ENCODE results near the gene ATP6V1E1.

Gene ATP6V1E1

DNA sequence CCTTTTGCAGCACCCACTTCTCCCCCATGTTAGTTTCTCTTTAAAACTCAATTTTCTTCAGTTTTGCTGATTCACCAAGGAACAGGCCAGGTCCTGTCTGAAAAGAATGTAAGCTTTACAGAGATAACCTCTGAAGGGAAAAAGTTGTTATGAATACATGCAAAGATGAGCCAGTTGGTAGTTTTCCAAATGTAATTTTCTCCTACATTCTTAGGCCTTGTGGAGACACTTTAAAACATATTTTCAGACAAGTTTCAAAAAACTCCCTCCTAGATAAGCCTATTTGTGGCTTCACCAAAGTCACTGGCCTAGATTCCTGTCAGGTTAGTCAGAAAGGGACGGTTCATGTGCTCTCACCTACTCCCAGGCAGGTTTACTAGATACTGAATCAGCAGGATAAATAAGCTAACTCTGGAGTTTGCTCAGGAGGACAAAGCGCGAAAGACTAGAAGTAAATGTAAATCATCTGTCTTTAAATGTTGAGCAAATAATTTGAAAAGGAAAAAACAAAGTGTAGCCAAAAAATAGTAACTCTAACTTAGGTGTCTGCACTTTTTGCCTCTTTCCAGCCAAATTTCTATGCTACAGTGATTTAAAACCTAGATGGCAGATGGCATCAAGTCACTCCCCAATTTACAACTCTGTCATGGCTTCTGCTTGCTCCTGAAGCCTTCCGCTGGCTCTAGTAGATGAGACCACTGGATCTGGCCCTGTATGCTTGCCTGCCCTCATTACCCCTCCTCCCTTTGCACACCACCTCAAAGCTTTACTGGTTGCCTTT, 4.9 kb upstream of the ATP6V1E1 start:
- DNase-seq = no peak

DNA sequence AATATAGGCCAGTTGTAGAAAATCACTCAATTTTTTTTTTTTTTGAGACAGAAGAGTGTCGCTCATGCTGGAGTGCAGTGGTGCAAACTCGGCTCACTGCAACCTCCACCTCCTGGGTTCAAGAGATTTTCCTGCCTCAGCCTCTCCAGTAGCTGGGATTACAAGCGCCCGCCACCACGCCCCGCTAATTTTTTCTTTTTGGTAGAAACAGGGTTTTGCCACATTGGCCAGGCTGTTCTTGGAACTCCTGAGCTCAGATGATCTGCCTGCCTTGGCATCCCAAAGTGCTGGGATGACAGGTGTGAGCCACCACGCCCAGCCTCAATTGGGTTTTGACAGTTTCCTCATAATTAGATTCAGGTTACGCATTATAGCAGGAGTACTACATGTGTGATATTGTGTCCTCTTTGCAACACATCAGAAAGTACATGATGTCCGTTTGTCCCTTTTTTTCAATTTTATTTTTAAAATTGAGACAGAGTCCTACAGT, 2.6 kb upstream of the ATP6V1E1 start:
- no peak for DNase-seq

DNA sequence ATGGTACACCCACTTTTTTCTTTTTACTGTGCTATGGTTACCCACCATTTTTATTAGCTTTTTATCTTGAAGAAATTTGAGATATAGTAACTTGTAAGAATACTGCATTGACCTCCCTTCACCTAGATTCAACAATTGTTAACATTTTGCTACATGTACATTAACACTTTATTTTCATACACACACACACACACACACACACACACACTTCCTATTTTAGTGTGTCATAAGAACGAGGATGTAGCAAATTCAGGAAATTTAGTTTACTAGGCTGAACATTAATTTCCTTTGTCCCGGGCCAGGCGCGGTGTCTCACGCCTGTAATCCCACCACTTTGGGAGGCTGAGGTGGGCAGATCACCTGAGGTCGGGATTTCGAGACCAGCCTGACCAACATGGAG, 1.1 kb upstream of the ATP6V1E1 start:
- DNase-seq = no peak

DNA sequence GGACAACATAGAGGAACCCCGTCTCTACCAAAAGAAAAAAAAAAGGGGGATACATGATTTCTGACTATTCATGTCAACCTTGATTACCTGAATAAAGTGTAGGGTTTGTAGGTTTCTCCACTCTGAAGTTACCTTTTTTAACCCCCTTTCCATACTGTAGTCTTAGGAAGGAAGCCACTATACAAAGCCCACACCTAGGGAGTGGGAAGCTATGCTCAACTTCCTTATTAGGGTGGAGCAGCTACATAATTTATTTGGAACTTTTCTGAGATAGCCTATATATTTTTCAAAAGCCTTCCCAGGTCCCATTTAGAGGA, 582 bp upstream of the ATP6V1E1 start:
- no peak for DNase-seq

DNA sequence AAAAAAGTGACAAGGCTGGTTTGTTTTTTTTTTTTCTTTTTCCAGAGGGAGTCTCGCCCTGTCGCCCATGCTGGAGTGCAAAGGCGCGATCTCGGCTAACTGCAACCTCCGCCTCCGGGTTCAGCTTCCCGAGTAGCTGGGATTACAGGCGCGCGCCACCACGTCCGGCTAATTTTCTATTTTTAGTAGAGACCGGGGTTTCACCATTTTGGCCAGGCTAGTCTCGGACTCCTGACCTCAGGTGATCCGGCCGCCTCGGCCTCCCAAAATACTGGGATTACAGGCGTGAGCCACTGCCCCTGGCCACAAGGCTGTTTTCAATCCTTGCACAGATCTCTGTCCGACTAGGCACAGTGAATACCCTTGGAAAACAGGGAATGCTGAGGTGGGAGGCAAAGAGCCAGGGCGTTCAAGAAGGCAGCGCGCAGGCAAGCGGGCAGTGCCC, 566 bp downstream of the ATP6V1E1 start:
- no peak for DNase-seq

DNA sequence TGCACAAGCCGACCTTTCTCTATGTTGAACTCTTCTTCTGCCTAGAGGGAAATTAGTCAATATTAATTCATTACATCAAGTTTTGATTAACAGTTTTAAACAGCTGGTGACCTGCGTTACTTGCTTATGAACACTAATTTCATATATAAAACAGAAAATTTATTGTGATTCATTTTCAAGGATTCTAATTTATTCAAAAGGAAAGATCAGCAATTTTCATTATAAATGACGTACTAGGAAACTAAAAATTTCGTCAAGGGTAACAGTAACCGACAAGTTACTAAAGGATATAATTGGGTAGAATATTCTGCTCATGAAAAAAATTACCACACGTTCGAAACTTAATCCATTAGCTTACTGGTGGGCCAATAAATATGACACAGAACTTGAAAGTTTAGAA, 15.3 kb downstream of the ATP6V1E1 start:
- DNase-seq = no peak

DNA sequence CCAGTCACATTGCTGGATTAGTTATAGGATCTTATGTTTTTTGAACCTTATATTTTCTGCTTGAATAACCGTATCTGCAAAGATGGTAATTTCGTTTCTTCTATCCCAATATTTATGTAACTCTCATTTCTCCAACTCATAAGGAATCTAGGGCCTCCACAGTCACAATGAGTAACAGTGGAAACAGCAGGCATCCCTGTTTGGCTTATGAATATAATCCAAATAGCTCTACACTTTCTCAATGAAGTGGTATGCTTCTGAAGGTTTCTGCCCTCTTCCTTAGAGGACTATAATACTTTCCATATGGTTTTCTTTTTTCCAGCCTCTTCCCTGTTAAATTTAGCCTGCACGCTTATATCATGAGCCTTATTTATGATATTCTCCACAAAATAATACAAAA, 16.5 kb downstream of the ATP6V1E1 start:
- DNase-seq = no peak

DNA sequence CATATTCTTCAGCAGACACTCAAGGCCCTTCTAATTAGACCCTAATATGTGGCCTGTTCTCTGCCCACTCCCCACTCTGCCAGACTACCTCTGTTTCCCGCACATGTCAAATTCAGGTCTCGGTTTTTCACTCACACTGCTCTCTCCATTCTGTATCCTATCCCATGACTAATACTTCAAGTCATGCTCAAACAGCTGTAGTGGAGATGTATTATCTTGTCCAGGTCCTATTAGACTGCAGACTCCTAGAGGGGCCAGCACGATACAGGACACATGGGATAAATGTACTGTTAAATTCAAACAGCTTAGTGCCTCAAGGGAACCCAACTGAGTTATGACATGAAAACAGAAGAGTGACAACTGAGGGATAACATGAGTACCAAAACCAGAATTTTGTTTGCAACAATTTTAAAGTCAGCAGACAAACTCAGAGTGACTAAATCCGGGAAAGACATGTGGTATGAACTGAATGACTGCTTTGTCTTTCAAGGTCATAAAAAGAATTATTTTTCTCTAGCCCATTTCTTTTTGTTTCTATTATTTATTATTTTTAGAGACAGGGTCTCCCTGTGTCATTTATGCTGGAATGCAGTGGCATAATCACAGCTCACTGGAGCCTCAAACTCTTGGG, 20.5 kb downstream of the ATP6V1E1 start:
- no peak for DNase-seq

DNA sequence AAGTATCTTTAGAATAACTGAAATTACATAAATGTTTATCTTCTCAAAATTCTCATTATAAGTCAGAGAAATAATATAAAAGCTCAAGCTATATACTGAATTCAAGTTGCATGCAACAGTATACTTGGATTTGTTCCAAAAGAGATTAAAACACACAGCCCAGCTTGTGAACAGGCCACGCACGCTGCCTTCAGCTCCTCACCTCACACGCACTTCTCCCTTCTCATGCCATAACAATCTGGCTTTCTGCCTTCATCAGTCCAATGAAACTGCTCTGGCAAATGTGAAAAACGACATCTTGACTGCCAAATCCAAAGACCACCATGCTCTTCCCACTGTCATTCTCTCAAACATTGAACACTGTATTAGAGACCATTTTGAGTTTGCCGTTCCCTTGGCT, 22.1 kb downstream of the ATP6V1E1 start:
- no peak for DNase-seq

DNA sequence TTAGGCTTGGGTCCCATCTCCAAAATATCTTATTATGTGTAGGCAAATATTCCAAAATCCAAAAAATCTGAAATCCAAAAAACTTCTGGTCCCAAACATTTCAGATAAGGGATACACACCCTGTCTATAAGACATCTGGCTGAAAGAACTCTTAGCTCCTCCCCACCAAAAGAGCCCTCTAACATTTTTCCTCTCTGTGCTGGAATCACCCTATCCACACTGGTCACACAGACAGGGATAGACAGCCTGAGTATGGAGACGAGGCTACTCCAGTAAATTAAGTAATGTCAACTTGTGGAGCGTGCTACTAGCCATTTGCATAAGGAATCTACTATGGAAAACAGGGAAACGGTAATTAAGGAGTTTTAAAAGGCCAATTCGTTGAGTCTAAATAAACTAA, 24.9 kb downstream of the ATP6V1E1 start:
- no peak for DNase-seq

DNA sequence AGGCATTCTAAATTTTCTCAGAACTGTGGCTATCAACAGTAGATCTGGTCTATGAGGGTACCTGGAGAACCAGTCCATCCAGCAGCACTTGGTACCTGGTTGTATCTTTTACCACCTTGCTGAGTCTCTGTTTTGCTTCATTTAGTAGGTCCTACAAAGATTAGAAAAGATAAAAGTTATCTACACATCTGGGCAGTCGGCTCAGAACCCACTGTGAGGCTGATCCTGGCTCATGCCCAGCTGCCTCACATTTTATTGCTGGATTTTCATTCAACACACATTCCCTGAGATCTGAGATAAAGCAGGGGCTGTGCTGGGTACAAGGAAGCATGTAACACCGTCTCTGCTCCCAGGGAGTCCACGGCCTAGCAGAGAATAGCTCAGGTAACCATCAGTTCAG, 27.5 kb downstream of the ATP6V1E1 start:
- DNase-seq = no peak

DNA sequence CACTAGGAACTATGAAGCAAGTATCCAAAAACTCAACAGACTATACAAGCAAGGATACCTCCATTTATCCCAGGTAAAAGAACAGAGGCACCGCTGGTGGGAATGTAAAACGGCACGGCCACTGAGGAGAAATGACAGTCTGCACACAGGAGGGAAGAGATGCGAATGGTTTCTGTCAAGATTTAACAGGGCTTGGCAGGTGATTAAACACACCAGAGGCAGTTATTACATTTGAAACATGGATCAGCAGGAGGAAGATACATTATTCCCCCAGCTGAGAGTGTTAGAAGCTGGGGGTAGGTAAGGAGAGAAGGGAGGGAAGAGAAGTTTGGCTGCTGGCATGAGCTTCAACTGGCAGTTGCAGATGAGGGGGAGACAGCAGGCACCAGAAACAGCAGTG, 30.2 kb downstream of the ATP6V1E1 start:
- no peak for DNase-seq

DNA sequence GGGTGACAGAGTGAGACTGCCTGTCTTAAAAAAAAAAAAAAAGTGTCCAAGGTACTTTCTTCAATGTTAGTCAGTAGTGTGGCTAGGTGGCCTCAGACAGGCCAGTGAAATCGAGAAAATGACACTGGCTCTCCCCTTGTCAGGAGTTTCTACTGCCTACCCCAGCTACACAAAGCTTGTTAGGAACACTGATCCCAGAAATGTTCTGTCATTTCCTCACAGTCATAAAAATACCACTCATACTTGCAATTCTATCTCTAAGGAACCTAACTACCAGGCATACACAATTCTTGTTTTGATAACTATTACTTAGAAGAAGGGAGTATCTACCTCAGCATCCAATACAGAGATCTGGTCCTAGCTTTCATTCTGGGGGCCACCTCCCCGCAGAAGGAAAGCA, 31.3 kb downstream of the ATP6V1E1 start:
- no peak for DNase-seq

DNA sequence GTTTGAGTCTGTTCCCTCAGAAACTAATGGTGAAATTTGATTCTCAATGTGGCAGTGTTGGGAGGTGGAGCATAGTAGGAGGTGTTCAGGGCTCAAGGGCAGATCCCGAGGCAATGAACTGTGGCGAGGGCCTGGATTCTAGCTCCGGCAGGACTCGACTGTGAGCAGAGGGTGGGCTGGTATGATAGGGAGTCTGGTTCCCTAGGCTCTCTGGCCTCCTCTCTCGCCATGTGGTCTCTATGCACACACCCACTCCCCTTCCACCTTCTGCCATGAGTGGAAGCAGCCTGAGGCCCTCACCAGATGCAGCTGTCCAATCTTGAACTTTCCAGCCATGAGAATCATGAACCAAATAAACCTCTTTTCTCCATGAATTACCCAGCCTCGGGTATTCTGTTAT, 32.3 kb downstream of the ATP6V1E1 start:
- DNase-seq = no peak

DNA sequence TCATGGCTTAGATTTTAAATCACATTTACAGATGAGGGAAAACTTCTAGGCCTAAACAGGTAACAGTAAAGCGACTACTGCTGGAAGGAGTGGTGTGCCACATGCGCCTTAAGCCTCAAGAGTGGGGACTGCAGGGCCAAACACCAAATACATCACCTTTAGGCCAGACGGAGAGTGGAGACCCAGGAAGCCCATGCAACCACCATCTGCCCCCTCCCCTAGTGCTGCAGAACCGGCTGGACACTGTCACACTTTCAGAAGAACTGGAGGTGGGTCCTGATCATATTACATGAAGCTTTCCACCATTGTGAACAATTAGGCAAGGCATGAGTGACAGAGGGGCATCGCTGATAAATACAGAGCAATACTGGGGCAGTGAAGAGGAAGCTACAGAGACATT, 36.3 kb downstream of the ATP6V1E1 start:
- no peak for DNase-seq

DNA sequence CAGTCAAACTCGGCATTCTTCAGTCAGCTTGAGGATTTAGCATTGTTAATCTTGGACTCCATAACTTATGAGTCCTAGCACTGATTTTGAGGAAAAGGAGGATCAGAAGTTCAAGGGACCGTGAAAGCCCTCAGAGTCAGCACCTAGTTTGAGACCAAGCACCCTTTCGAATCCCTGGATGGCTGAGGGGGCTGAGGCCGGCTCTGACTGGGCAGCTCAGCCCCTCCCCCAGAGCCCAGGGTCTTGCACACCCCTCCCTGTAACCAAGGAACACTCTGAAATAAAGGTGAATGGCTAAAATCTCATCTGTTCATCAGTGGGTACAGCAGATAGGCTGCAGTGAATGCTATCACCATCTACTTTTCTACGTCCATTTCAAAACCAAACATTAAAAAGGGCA, 38.0 kb downstream of the ATP6V1E1 start:
- no peak for DNase-seq

DNA sequence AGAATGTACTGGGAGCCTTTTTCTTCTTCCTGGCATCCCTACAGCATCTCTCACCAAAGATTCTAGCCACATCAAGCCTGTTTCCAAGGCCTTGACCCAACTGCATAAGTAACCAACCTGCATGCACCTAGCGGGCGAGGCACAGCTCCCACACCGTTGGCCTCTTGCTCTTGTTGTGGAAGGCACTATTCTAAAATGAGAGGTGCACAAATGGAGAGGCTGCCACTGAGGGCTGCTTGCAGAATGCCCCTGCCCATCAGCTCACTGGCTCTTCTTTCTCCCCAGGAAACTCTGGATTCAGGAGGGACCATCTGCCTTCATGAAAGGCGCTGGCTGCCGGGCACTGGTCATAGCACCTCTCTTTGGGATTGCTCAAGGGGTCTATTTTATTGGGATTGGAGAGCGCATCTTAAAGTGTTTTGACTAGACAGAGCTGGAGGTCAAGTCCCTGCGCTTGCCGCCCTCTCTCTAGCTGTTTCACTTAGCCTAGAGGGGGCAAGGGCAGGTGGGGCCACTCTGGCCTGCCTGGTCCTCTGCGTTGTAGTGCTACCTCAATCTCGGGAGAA, 38.7 kb downstream of the ATP6V1E1 start:
- no peak for DNase-seq

DNA sequence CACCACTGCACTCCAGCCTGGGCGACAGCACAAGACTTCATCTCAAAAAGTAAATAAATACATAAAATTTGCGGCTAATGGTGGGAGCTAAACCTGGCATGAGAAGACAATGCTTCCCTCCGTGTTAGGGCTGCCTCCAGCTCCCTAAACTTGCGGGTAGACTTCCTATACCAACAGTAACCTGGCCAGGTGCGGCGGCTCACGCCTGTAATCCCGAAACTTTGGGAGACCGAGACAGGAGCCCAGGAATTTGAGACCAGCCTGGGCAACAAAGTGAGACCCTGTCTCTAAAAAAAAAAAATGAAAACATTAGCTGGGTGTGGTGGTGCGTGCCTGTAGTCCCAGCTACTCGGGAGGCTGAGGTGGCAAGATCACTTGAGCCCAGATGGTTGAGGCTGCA, 39.9 kb downstream of the ATP6V1E1 start:
- no peak for DNase-seq

DNA sequence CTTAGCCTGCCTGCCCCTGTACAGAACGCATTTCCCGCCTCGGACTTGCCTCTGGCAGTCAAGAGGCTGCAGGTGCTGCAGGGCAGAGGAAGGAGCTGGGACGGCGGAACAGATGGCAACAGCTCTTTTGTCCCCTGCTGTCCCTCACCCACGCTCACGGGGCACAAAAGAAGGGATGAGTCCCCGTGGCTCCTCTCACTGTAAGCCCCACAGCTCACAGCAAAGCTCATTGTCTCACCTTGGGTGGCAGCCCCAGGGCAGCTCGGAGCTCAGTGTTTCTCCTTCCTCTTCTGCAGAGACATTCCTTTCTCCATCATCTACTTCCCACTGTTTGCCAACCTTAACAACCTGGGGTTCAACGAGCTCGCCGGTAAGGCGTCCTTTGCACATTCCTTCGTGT, 40.9 kb downstream of the ATP6V1E1 start:
- no peak for DNase-seq

DNA sequence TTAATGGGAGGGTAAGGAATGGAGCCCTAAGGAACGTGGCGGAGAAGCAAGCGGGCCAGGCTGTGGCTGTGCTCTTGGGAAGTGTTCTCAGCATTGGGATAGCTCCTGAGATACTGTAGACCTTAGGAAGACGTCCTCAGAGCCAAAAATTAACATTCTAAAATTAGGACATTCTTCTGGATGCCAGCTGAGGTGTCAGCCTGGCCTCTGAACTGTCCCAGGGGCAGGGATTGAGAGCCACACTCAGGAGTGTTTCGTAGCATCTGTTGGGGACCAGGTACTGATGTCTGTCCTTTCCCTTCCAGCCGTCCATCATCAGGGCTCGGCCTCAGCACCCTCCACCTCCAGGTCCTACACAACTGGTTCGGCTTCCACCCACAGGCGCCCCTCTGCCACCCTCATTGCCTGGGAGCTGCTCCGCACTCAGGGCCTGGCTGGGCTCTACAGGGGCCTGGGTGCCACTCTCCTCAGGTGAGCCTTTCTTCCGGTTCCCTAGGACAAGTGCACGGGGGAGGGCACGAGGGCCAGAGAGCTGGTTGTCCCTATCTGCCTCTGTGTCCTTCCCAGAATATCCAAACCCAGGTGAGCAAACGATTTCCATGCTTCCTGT, 41.6 kb downstream of the ATP6V1E1 start:
- DNase-seq = no peak

DNA sequence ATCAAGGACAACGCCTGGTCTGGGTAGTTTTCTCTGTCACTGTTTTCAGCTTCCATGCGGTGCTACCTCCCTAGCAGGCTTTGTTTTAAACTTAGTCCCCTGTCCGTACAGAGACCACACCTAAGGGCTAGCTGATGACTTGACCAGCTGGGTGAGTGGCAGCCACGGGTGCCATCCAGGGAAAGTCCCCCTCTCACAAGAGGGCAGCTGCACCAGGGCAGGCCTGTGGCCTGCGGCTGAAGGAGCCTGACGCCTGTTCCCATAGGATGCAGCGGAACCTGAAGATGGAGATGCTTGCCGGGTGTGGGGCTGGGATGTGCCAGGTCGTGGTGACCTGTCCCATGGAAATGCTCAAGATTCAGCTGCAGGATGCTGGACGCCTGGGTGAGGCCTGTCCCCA, 45.4 kb downstream of the ATP6V1E1 start:
- no peak for DNase-seq

DNA sequence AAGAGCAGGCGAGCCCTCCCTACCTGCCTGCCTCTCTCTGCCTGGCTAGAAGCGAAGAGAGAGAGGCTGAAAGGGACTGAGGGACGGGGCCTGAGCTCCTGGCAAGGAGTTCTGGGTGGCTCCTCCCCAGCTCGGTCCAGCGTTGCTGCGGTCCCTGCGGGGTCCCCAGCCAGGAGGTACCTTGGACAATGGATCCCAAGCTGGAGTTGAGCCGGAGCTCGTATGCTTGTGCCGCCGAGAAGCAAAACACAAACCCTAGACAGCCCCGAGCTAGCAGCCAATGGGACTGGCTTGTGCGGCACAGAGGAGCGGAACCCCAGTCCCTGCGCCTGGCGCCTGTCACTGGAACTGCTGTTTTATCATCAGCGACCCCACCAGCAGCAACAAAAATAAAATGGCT, 46.9 kb downstream of the ATP6V1E1 start:
- no peak for DNase-seq

DNA sequence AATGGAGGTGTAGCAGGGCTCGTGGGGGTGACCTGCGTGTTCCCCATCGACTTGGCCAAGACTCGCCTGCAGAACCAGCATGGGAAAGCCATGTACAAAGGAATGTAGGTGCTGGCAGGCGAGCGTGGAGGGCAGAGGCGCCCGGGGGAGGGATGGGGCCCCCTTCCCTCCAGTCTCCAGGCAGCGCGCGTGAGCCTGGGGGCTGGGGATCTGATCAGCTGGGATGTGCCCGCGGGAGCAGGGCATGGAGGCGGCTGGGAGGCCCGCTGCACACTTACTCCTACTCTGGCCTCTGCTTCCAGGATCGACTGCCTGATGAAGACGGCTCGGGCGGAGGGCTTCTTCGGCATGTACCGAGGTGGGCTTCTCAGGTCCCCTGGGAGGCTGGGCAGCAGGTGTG, 47.5 kb downstream of the ATP6V1E1 start:
- no peak for DNase-seq

DNA sequence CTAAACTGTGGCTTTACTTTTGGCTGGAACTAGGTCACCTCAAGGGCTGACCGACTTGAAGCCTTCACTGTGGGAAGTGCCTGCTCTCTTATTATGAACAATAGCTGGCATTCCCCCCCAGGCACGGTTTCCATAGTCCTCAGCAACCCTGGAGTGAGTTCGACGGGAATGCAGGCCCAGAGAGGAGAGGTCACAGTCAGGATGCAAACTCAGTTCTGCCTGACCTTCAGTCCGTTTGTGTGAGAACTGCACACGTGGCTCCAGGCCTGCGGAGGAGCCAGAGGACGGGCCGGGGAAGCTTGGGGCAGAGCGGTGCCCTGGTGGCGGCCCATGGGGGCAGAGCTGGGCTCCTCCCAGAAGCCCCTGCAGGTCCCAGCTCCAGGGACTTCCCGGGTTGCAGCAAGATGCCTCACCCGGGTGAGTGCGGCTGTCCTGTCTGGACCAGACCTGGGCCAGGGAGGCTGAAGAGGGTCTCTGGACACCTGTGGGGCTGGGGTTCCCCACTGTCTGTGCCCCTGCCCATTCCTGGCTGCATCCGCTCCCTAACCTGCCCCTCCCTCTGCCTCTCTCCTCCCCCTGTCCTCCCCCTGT, 48.0 kb downstream of the ATP6V1E1 start:
- no peak for DNase-seq
